GM12892 (cell line): ENCODE measurements around the gene PTPRN2.

Experiments
- DNase-seq: peaks from one replicate; pipeline ENCODE4 v3.0.0; 2011; ENCODE audit not compliant: insufficient read length
- FAIRE-seq: peaks from 2 replicates; lab custom pipeline; 2011; peaks lifted over from hg19 to GRCh38; lab: Jason Lieb, UNC
- POLR2A ChIP-seq: IDR thresholded peaks from 2 replicates; pipeline ENCODE4 v1.6.1; 2011; ENCODE audit warnings: low read depth, low read length, control low read depth
- POLR2AphosphoS5 ChIP-seq: IDR thresholded peaks from 2 replicates; pipeline ENCODE4 v1.6.1; 2011; ENCODE audit warnings: low read depth, low read length, control low read depth
- TAF1 ChIP-seq: IDR thresholded peaks from 2 replicates; pipeline ENCODE4 v1.6.1; 2011; ENCODE audit warnings: low read depth, mild to moderate bottlenecking, control low read depth, low read length, borderline replicate concordance

The PTPRN2 gene

DNA sequence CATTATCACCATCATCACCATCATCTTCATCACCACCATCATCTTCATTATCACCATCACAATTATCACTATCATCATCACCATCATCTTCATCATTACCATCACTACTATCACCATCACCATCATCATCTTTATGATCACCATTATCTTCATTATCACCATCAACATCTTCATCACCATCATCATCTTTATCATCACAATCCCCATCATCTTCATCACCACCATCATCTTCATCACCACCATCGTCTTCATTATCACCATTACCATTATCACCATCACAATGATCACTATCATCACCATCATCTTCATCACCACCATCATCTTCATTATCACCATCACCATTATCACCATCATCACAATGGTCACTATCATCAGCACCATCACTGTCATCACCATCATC, 621.1 kb downstream of the PTPRN2 start:
- no peak for TF ChIP-seq POLR2A
- no peak for TF ChIP-seq TAF1
- no peak for TF ChIP-seq POLR2AphosphoS5
- DNase-seq (no peak), FAIRE-seq (no peak)

DNA sequence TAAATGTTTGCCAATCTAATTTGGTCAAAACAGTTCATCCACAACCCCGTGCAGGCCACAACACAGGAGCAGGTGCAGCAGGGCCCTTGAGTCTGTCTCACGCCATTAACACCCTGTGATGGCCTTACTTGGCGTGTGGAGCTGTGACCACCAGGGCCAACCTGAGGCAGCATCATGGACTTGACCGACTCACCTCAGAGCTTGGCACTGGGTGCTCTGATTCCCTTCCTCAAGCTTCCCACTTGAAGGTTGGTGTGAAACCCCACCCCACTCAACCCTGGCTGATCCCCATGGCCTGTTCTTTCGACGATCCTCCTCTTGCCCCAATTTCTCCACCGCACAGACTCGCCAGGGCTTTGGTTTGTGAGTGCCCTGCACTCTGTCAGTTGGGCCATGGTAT, 623.1 kb downstream of the PTPRN2 start:
- FAIRE-seq = no peak
- no peak for DNase-seq

DNA sequence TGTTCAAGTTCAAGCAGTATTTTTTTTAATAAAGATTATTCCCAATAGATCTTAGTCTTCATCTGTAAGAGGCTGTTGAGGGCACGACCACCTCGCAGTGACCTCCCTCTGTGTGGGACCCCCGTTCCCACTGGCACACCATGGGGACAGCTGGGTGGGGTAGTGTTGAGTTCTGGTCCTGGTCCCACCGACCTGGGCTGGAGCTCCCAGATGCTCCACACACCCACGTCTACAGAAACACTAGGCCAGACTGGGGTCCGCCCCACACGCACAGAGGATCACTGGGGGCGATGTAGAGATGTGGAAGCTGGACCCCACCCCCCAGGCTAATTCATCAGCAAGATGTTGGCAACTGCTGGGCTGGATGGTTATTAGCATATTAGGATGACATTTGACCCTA, 623.6 kb downstream of the PTPRN2 start:
- TF ChIP-seq TAF1 = no peak
- no peak for TF ChIP-seq POLR2A
- TF ChIP-seq POLR2AphosphoS5 = no peak
- no peak for DNase-seq
- no peak for FAIRE-seq

More for the DNA sequence above, 623.1 kb downstream of the PTPRN2 start:
- TF ChIP-seq POLR2AphosphoS5 (no peak), TAF1 (no peak), POLR2A (no peak)

DNA sequence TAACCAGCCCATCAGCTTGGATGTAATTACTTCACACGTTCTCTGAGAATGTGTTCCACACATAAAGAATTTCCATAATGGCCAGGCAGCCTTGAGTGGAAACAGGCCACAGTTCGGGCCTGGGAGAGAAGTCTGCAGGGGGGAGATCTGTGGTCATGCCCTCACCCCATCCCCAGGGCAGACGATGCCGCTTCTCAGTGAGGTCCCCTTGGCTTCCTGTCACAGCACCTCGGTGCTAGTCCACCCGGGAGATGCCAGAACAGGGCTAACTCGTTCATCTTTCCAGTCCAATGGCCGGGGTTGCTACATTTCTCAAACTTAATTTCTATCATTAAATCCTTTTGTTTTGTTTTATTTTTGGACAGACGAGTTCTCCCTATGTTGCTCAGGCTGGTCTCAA, 624.1 kb downstream of the PTPRN2 start:
- FAIRE-seq = no peak
- DNase-seq = no peak
- TF ChIP-seq POLR2AphosphoS5 (no peak), POLR2A (no peak), TAF1 (no peak)

DNA sequence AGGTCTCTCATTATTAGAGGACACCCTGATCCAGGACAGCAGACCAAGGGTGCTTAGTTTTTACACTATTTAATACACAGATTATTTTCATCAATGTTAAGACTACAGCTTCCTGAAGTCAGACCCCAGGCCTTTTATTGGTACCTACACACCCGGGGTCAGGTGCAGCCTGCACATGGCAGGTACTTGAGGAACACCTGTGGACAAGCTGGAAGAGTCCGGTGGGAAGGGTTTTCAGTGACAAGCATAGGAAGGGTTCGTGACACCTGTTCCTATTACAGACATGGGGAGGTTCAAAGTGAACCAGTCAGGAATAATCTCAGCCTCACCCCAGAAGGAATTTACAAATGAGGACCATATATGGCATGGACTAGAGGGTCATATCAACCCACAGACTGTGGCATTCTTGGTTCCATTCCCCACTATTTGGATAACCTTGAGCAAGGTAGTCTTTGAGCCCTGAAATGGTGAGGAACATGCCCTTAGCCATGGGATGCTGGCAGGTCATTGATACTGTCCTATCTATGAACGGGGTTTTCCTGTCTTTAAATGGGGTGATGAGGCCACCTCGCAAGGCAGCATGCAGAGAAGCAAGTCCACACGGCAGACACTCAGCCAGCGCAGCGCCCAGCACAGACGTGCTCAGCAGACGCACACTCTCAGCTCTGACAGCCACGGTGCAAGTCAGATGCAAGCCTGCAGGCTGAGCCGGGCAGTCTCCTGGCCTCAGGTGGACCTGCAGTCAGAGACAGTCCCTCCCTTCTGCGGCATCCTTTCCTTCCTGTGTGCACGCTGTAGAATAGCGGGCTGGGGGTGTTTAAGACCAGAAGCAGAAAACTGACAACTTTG, 624.9 kb downstream of the PTPRN2 start:
- FAIRE-seq (no peak), DNase-seq (no peak)

DNA sequence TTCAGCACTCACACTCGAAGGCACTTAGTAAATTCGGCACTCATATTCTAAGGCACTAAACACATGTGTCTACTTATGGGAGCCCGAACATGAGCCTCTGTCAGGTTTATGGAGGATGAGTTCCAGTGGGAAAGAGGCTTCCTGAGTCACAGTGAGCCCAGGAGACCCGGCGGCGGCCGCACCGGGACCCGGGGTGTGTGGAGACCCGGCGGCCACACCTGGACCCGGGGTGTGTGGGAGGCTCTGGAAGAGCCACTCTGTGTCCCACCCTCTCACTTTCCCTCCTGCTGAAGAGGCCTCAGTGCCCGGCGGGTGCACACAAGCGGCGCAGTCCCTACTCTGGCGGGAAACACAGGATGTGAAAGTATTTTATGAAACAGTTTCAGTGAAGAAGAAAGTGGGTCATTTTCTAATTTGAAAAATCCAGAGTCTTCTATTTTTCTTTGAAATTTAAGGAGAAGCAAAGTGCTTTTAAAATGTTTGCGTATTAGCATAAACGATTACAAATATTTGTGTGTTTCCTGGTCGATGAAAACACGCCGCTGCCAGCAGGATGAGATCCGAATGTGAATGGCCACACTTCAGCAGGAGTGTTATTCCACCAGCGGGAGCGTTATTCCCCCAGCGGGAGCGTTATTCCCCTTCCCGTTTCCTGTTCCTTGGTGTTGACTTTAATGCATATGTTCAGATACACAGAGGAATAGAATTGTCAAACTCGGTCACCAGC, 625.7 kb downstream of the PTPRN2 start:
- FAIRE-seq = no peak

More for the DNA sequence above, 624.9 kb downstream of the PTPRN2 start:
- no peak for TF ChIP-seq POLR2AphosphoS5
- no peak for TF ChIP-seq TAF1
- no peak for TF ChIP-seq POLR2A

DNA sequence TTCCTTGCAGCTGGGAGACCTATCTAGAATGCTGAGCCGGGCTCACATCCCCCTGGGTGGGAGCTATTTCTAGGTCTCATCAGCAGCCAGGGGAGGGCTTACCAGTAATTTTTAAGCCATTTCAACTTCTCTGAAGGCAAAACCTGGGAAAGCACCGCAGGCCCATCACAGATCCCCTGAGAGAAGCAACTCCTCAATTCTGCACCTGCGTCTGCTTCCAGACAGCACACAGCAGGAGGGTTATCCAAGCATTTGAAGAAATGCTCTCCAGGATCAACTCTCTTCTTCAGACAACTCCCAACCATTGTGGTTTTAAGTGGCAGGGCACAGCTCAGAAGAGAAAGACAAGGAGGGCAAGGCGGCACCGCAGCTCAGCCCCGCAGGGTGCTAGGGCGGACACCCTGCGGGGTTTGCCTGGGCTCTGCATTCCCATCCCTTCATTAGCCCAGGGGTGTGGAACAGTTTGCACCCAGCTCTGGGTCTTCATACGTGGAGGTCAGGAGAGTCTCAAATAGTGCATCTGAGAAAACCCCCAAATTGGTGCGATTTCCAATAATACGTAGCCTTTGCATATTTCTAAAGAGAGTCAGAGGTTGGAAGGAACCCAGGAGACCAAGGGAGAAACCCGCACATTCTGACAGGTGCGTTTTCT, 632.1 kb downstream of the PTPRN2 start:
- no peak for TF ChIP-seq POLR2A
- no peak for TF ChIP-seq TAF1
- TF ChIP-seq POLR2AphosphoS5 = no peak
- no peak for DNase-seq
- FAIRE-seq = no peak

More for the DNA sequence above, 625.7 kb downstream of the PTPRN2 start:
- no peak for TF ChIP-seq TAF1
- no peak for TF ChIP-seq POLR2AphosphoS5
- TF ChIP-seq POLR2A = no peak
- no peak for DNase-seq

DNA sequence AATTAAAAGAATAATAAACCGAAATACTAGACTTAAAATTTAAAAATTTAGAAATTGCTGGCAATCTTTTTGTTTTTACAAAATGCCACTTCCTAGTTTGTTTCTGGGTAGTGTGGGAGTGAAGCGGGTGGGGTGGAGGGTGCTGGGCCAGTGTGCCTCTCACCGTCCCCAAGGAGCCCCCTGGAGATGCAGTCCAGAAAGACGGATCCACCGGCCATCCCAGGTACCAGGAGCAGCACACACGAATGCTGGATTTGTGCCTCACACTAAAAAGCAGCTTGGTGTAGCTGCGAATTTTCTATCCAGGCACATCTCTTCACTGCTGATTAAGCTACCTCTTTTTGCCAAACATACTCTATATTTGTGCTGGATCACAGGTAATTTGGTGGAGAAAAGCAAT, 632.7 kb downstream of the PTPRN2 start:
- FAIRE-seq (no peak), DNase-seq (no peak)
- TF ChIP-seq POLR2A (no peak), TAF1 (no peak), POLR2AphosphoS5 (no peak)

DNA sequence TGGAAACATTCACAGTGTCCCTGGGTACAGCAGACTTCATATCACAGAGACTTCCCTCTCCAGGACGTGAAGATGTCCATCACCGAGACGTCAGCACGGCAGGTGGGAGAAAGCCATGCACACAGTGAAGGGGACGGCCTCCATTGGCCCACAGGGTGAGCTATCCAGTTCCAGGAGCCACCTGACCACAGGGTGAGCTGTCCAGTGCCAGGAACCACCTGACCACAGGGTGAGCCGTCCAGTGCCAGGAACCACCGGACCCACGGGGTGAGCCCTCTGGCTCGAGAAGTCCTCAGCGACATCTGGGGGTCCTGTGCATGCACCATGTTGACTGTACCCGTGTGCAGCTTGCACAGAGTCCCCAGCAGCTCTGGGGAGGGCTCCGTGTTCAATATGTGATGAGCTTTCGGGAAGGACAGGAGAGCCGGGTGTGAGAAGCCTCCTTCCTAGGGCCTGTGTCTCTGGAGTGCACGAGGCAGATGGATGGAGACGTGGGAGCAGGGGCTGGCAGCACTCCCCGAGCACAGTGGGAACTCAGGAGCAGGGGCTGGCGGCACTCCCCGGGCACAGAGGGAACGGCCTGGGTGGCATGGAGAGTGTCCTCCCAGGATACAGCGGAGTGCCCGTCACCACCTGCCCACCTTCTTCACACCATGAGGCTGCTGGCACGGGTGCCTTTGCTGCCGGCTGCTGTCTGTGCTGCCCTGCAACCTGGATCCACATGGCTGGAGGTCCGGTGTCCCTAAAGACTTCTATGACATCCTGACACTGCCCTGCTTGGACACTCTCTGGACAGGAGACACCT, 634.6 kb downstream of the PTPRN2 start:
- TF ChIP-seq TAF1 (no peak), POLR2A (no peak), POLR2AphosphoS5 (no peak)
- DNase-seq = no peak
- no peak for FAIRE-seq

DNA sequence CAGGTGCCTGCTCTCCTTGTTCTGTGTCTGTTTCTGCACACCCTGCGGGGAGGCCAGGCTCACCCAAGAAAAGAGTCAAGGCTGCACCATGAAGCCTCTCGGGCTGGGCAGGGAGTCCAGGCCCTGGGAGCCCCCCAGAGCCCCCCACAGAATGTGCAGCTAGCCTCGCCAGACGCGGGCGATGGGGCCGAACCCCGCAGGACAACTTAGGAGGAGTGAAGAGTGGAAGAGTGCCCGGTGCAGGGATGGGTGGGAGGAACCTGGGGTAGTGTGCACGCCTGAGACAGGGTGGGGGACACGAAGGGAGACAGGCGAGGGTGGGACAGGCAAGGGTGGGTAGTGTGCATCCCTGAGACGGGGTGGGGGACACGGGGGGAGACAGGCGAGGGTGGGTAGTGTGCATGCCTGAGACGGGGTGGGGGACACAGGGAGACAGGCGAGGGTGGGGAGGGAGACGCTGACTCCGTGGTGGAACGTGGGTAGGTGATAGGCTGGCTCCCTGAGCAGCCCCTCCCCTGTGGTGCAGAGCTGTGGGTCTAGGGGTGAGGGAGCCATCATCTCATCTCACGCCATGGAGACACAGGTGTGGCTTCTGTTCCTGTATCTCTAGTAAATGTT, 635.5 kb downstream of the PTPRN2 start:
- FAIRE-seq = no peak
- TF ChIP-seq POLR2A = no peak
- no peak for DNase-seq
